ENCODE results near the gene TINAG.

Gene TINAG

GRCh38 chr6:54308289-54308985, at the start of gene TINAG:
Gene TINAG, plus strand, starts transcription at chr6:54308441. Its CDS starts 110 bp downstream, at chr6:54308551.
- Histone ChIP-seq H3K36me3 (ENCODE audit: insufficient read depth, low read length) (no peaks in the 10 kb centered on the region), H3K4me1 (ENCODE audit: control insufficient read depth, insufficient read depth, low read length, unreplicated experiment) (no peaks in the 10 kb centered on the region), H3K27ac (ENCODE audit: low read depth, low read length) (no peak within 1 kb of the TSS), H2AFZ (ENCODE audit: low read length, unreplicated experiment) (no peak within 1 kb of the TSS), H3K4me3 (ENCODE audit: low read depth, low read length) (no peak within 1 kb of the TSS), H3K27me3 (ENCODE audit: insufficient read depth, low read length) (no peaks in the 10 kb centered on the region; the same call in 1 of the 2 replicates), H3K79me2 (ENCODE audit: control insufficient read depth, insufficient read depth, low read length, unreplicated experiment) (no peaks in the 10 kb centered on the region)

GRCh38 chr6:54260025-54260424, 48.2 kb upstream of the TINAG start:
- Histone ChIP-seq H3K79me2 (ENCODE audit: control insufficient read depth, insufficient read depth, low read length, unreplicated experiment) (no peaks in the 10 kb centered on the region), H3K4me3 (ENCODE audit: low read depth, low read length) (0 out of 2 replicates have a peak overlapping the region, but pooled peaks have one; percentile 8), H3K27me3 (ENCODE audit: insufficient read depth, low read length) (no peaks in the 10 kb centered on the region)

GRCh38 chr6:54262499-54262898, 45.7 kb upstream of the TINAG start:
- Histone ChIP-seq H3K27ac (ENCODE audit: low read depth, low read length) (no peak overlapping the region), H3K27me3 (ENCODE audit: insufficient read depth, low read length) (no peaks in the 10 kb centered on the region), H3K36me3 (ENCODE audit: insufficient read depth, low read length) (no peaks in the 10 kb centered on the region), H2AFZ (ENCODE audit: low read length, unreplicated experiment) (no peak overlapping the region), H3K79me2 (ENCODE audit: control insufficient read depth, insufficient read depth, low read length, unreplicated experiment) (no peaks in the 10 kb centered on the region), H3K4me1 (ENCODE audit: control insufficient read depth, insufficient read depth, low read length, unreplicated experiment) (peaks cover 5% of the 10 kb centered on the region), H3K4me3 (ENCODE audit: low read depth, low read length) (no peak overlapping the region)

More at GRCh38 chr6:54260025-54260424, 48.2 kb upstream of the TINAG start:
- H3K36me3 ChIP-seq (ENCODE audit: insufficient read depth, low read length) = no peaks in the 10 kb centered on the region
- H3K4me1 ChIP-seq (ENCODE audit: control insufficient read depth, insufficient read depth, low read length, unreplicated experiment) = peaks cover 5% of the 10 kb centered on the region
- no peak overlapping the region for H3K27ac ChIP-seq (ENCODE audit: low read depth, low read length)
- H2AFZ ChIP-seq (ENCODE audit: low read length, unreplicated experiment) = peak overlapping the region; percentile 71

- H3K27ac ChIP-seq (ENCODE audit: low read depth, low read length) = no peak overlapping the region
- no peaks in the 10 kb centered on the region for H3K79me2 ChIP-seq (ENCODE audit: control insufficient read depth, insufficient read depth, low read length, unreplicated experiment)
- no peak overlapping the region for H3K4me3 ChIP-seq (ENCODE audit: low read depth, low read length)
- H3K27me3 ChIP-seq (ENCODE audit: insufficient read depth, low read length) = no peaks in the 10 kb centered on the region
- H3K36me3 ChIP-seq (ENCODE audit: insufficient read depth, low read length) = no peaks in the 10 kb centered on the region
- H2AFZ ChIP-seq (ENCODE audit: low read length, unreplicated experiment) = no peak overlapping the region
- peaks cover 5% of the 10 kb centered on the region for H3K4me1 ChIP-seq (ENCODE audit: control insufficient read depth, insufficient read depth, low read length, unreplicated experiment)
Measured at GRCh38 chr6:54262971-54263370, 45.3 kb upstream of the TINAG start.

GRCh38 chr6:54264581-54265272, 43.5 kb upstream of the TINAG start:
- Histone ChIP-seq H3K4me1 (ENCODE audit: control insufficient read depth, insufficient read depth, low read length, unreplicated experiment) (peaks cover 5% of the 10 kb centered on the region), H3K36me3 (ENCODE audit: insufficient read depth, low read length) (no peaks in the 10 kb centered on the region), H3K79me2 (ENCODE audit: control insufficient read depth, insufficient read depth, low read length, unreplicated experiment) (no peaks in the 10 kb centered on the region), H3K4me3 (ENCODE audit: low read depth, low read length) (no peak overlapping the region), H3K27me3 (ENCODE audit: insufficient read depth, low read length) (no peaks in the 10 kb centered on the region), H3K27ac (ENCODE audit: low read depth, low read length) (no peak overlapping the region), H2AFZ (ENCODE audit: low read length, unreplicated experiment) (no peak overlapping the region)

- H2AFZ ChIP-seq (ENCODE audit: low read length, unreplicated experiment) = no peak overlapping the region
- no peaks in the 10 kb centered on the region for H3K27me3 ChIP-seq (ENCODE audit: insufficient read depth, low read length)
- no peak overlapping the region for H3K27ac ChIP-seq (ENCODE audit: low read depth, low read length)
- H3K4me1 ChIP-seq (ENCODE audit: control insufficient read depth, insufficient read depth, low read length, unreplicated experiment) = peaks cover 5% of the 10 kb centered on the region
- no peaks in the 10 kb centered on the region for H3K79me2 ChIP-seq (ENCODE audit: control insufficient read depth, insufficient read depth, low read length, unreplicated experiment)
- H3K36me3 ChIP-seq (ENCODE audit: insufficient read depth, low read length) = no peaks in the 10 kb centered on the region
- no peak overlapping the region for H3K4me3 ChIP-seq (ENCODE audit: low read depth, low read length)
Measured at GRCh38 chr6:54266400-54266923, 41.8 kb upstream of the TINAG start.

- Histone ChIP-seq H3K4me1 (ENCODE audit: control insufficient read depth, insufficient read depth, low read length, unreplicated experiment) (peaks cover 5% of the 10 kb centered on the region), H3K27me3 (ENCODE audit: insufficient read depth, low read length) (no peaks in the 10 kb centered on the region), H3K79me2 (ENCODE audit: control insufficient read depth, insufficient read depth, low read length, unreplicated experiment) (no peaks in the 10 kb centered on the region), H3K36me3 (ENCODE audit: insufficient read depth, low read length) (no peaks in the 10 kb centered on the region), H2AFZ (ENCODE audit: low read length, unreplicated experiment) (no peak overlapping the region), H3K4me3 (ENCODE audit: low read depth, low read length) (no peak overlapping the region), H3K27ac (ENCODE audit: low read depth, low read length) (no peak overlapping the region)
Measured at GRCh38 chr6:54267798-54268197, 40.4 kb upstream of the TINAG start.

GRCh38 chr6:54273214-54273820, 34.9 kb upstream of the TINAG start:
- no peaks in the 10 kb centered on the region for H3K36me3 ChIP-seq (ENCODE audit: insufficient read depth, low read length)
- no peak overlapping the region for H2AFZ ChIP-seq (ENCODE audit: low read length, unreplicated experiment)
- no peaks in the 10 kb centered on the region for H3K27me3 ChIP-seq (ENCODE audit: insufficient read depth, low read length)
- H3K79me2 ChIP-seq (ENCODE audit: control insufficient read depth, insufficient read depth, low read length, unreplicated experiment) = no peaks in the 10 kb centered on the region
- H3K4me1 ChIP-seq (ENCODE audit: control insufficient read depth, insufficient read depth, low read length, unreplicated experiment) = no peaks in the 10 kb centered on the region
- no peak overlapping the region for H3K4me3 ChIP-seq (ENCODE audit: low read depth, low read length)
- H3K27ac ChIP-seq (ENCODE audit: low read depth, low read length) = no peak overlapping the region

- Histone ChIP-seq H2AFZ (ENCODE audit: low read length, unreplicated experiment) (no peak overlapping the region), H3K27ac (ENCODE audit: low read depth, low read length) (no peak overlapping the region), H3K79me2 (ENCODE audit: control insufficient read depth, insufficient read depth, low read length, unreplicated experiment) (no peaks in the 10 kb centered on the region), H3K27me3 (ENCODE audit: insufficient read depth, low read length) (no peaks in the 10 kb centered on the region), H3K36me3 (ENCODE audit: insufficient read depth, low read length) (no peaks in the 10 kb centered on the region), H3K4me3 (ENCODE audit: low read depth, low read length) (no peak overlapping the region), H3K4me1 (ENCODE audit: control insufficient read depth, insufficient read depth, low read length, unreplicated experiment) (no peaks in the 10 kb centered on the region)
Measured at GRCh38 chr6:54274383-54274782, 33.9 kb upstream of the TINAG start.

GRCh38 chr6:54282186-54282585, 26.1 kb upstream of the TINAG start:
- no peaks in the 10 kb centered on the region for H3K79me2 ChIP-seq (ENCODE audit: control insufficient read depth, insufficient read depth, low read length, unreplicated experiment)
- peak overlapping the region; percentile 42 for H2AFZ ChIP-seq (ENCODE audit: low read length, unreplicated experiment)
- H3K4me3 ChIP-seq (ENCODE audit: low read depth, low read length) = peak overlapping the region; percentile 28; the same call in 1 of the 2 replicates
- peak overlapping the region; percentile 83 for H3K27ac ChIP-seq (ENCODE audit: low read depth, low read length)
- H3K36me3 ChIP-seq (ENCODE audit: insufficient read depth, low read length) = no peaks in the 10 kb centered on the region
- no peaks in the 10 kb centered on the region for H3K27me3 ChIP-seq (ENCODE audit: insufficient read depth, low read length)
- H3K4me1 ChIP-seq (ENCODE audit: control insufficient read depth, insufficient read depth, low read length, unreplicated experiment) = peaks cover 12% of the 10 kb centered on the region
